DOHH2 (cell line): ENCODE measurements around the gene SLC9A9.

Experiments used
- H3F3A ChIP-seq: fragments of 200-600 bp; sonication (generic), shearing (Covaris generic); 2 replicates; pipeline ENCODE4 v1.6.0; 2016; ENCODE audit warnings: antibody characterized with exemption, mild to moderate bottlenecking; ENCODE audit not compliant: control insufficient read depth, insufficient read depth
- H3K27ac ChIP-seq: fragments of 200-600 bp; sonication (generic); 2 replicates; pipeline ENCODE4 v1.5.1; 2014; ENCODE audit warnings: low read depth, mild to moderate bottlenecking, low read length, moderate library complexity
- H3K27me3 ChIP-seq: fragments of 200-600 bp; sonication (generic); 2 replicates; pipeline ENCODE4 v1.6.1; 2014; ENCODE audit warnings: mild to moderate bottlenecking, low read length, mixed read lengths; ENCODE audit not compliant: control insufficient read depth
- H3K36me3 ChIP-seq: fragments of 200-600 bp; sonication (generic); 2 replicates; pipeline ENCODE4 v1.6.1; 2014; ENCODE audit warnings: mild to moderate bottlenecking, low read length, moderate library complexity, mixed read lengths; ENCODE audit not compliant: control insufficient read depth
- H3K4me1 ChIP-seq: fragments of 200-600 bp; sonication (generic); 2 replicates; pipeline ENCODE4 v1.6.1; 2014; ENCODE audit warnings: mild to moderate bottlenecking, low read length, mixed read lengths; ENCODE audit not compliant: control insufficient read depth
- H3K4me2 ChIP-seq: fragments of 200-600 bp; sonication (generic); 2 replicates; pipeline ENCODE4 v1.6.0; 2014; ENCODE audit warnings: mild to moderate bottlenecking, low read length, moderate library complexity
- H3K4me3 ChIP-seq: fragments of 200-600 bp; sonication (generic); 2 replicates; pipeline ENCODE4 v1.5.1; 2014; ENCODE audit warnings: mild to moderate bottlenecking, low read length, mixed read lengths
- H3K79me2 ChIP-seq: fragments of 200-600 bp; sonication (generic); 2 replicates; pipeline ENCODE4 v1.6.1; 2014; ENCODE audit warnings: mild to moderate bottlenecking, low read length, mixed read lengths; ENCODE audit not compliant: control insufficient read depth
- H3K9me2 ChIP-seq: fragments of 200-600 bp; sonication (generic); replicated peaks from 2 replicates; pipeline ENCODE4 v1.6.1; 2014; ENCODE audit warnings: mild to moderate bottlenecking, low read length, mixed read lengths; ENCODE audit not compliant: control insufficient read depth
- H3K9me3 ChIP-seq: fragments of 200-600 bp; sonication (generic); 2 replicates; pipeline ENCODE4 v1.6.1; 2014; ENCODE audit warnings: antibody characterized with exemption, low read length, mixed read lengths; ENCODE audit not compliant: control insufficient read depth, insufficient read depth
- H4K20me1 ChIP-seq: fragments of 200-600 bp; sonication (generic); 2 replicates; pipeline ENCODE4 v1.6.0; 2014; ENCODE audit warnings: low read depth, mild to moderate bottlenecking, antibody characterized with exemption, low read length, moderate library complexity; ENCODE audit not compliant: control insufficient read depth, insufficient read depth
- EZH2phosphoT487 ChIP-seq: fragments of 200-600 bp; sonication (generic); IDR thresholded peaks from 2 replicates; pipeline ENCODE4 v1.6.1; 2017; ENCODE audit warnings: borderline replicate concordance, mild to moderate bottlenecking, antibody characterized with exemption, low read length, moderate library complexity, mixed read lengths
- TF ChIP-seq, protein P1 (sequence below): fragments of 200-600 bp; sonication (generic); IDR thresholded peaks from one replicate; pipeline ENCODE4 v1.5.1; 2014; ENCODE audit warnings: antibody characterized with exemption, mild to moderate bottlenecking, low read depth, low read length; ENCODE audit not compliant: poor library complexity, severe bottlenecking

Gene SLC9A9

DNA sequence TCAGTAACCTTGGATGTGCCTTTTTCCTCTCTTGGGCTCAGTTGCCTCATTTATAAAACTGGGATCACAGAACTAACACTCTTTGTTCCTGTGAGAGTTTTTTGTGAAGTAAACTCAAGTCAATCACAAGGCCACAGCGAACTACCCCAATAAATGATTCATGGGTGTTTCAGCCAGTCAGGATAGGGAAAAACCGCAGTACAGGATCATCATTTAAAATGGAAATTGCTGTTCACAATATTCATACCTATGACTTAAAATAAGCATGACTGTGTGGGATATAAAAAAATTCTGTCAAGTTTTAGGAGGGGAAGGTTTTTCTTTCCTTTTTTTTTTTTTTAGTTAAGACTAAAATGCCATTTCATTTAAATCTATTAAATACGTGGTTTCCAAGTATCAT, 490.6 kb downstream of the SLC9A9 start:
- Histone ChIP-seq H3K4me1 (peaks cover 9% of the 10 kb centered on the region), H3K4me3 (no peak overlapping the region), H3K9me2 (no peaks in the 10 kb centered on the region), H3K4me2 (no peak overlapping the region), H3K27me3 (no peaks in the 10 kb centered on the region), H3K27ac (no peak overlapping the region), H3F3A (no peaks in the 10 kb centered on the region), H3K79me2 (no peaks in the 10 kb centered on the region), H3K9me3 (no peaks in the 10 kb centered on the region), H4K20me1 (no peaks in the 10 kb centered on the region), H3K36me3 (no peaks in the 10 kb centered on the region)
- TF ChIP-seq, protein P1, sequence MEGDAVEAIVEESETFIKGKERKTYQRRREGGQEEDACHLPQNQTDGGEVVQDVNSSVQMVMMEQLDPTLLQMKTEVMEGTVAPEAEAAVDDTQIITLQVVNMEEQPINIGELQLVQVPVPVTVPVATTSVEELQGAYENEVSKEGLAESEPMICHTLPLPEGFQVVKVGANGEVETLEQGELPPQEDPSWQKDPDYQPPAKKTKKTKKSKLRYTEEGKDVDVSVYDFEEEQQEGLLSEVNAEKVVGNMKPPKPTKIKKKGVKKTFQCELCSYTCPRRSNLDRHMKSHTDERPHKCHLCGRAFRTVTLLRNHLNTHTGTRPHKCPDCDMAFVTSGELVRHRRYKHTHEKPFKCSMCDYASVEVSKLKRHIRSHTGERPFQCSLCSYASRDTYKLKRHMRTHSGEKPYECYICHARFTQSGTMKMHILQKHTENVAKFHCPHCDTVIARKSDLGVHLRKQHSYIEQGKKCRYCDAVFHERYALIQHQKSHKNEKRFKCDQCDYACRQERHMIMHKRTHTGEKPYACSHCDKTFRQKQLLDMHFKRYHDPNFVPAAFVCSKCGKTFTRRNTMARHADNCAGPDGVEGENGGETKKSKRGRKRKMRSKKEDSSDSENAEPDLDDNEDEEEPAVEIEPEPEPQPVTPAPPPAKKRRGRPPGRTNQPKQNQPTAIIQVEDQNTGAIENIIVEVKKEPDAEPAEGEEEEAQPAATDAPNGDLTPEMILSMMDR = no peak
- TF ChIP-seq EZH2phosphoT487 = no peak

GRCh38 chr3:143356839-143357238, 491.4 kb downstream of the SLC9A9 start:
- no peaks in the 10 kb centered on the region for H3K27me3 ChIP-seq
- H4K20me1 ChIP-seq = no peaks in the 10 kb centered on the region
- TF ChIP-seq EZH2phosphoT487 = no peak
- TF ChIP-seq, protein P1 = no peak
- H3K79me2 ChIP-seq = no peaks in the 10 kb centered on the region
- H3F3A ChIP-seq = no peaks in the 10 kb centered on the region
- no peaks in the 10 kb centered on the region for H3K9me3 ChIP-seq
- no peaks in the 10 kb centered on the region for H3K9me2 ChIP-seq
- no peak overlapping the region for H3K27ac ChIP-seq
- H3K4me3 ChIP-seq = no peak overlapping the region
- peaks cover 11% of the 10 kb centered on the region for H3K4me1 ChIP-seq
- no peaks in the 10 kb centered on the region for H3K36me3 ChIP-seq
- no peak overlapping the region for H3K4me2 ChIP-seq

- Histone ChIP-seq H3K9me2 (no peaks in the 10 kb centered on the region), H4K20me1 (no peaks in the 10 kb centered on the region), H3F3A (no peaks in the 10 kb centered on the region), H3K4me1 (peaks cover 11% of the 10 kb centered on the region), H3K4me3 (no peak overlapping the region), H3K27ac (no peak overlapping the region), H3K36me3 (no peaks in the 10 kb centered on the region), H3K4me2 (no peak overlapping the region), H3K9me3 (no peaks in the 10 kb centered on the region), H3K27me3 (no peaks in the 10 kb centered on the region), H3K79me2 (no peaks in the 10 kb centered on the region)
- TF ChIP-seq, protein P1 = no peak
- no peak for TF ChIP-seq EZH2phosphoT487
Measured at GRCh38 chr3:143354342-143354741, 493.9 kb downstream of the SLC9A9 start.
